Measurements from ENCODE around the gene TXNDC16.

GRCh38 chr14:52395728-52396127, 156.6 kb downstream of the TXNDC16 start:
- TF ChIP-seq CTCF (IDR thresholded peaks at IDR 0.05; ENCODE audit: low read depth, low read length) (no peak), EZH2phosphoT487 (IDR thresholded peaks at IDR 0.05; ENCODE audit: low read depth) (no peak)

Measured in OCI-LY3 (cell line).